Measurements from ENCODE around the gene SCLT1. TPM values are rescaled to one million over a fixed set of nuclear protein-coding genes. Genes with fewer than 3 reads are reported as not detected.

Gene SCLT1
- total RNA-seq, 2 donors from 2014 or later = 11.4 to 12.0 TPM

GRCh38 chr4:128957459-128957858, 135.9 kb downstream of the SCLT1 start:
- Mint-ChIP-seq H3K27ac (no peak overlapping the region), H3K36me3 (ENCODE audit: low read depth) (peaks cover 2% of the 10 kb centered on the region), H3K4me3 (no peak overlapping the region), H3K9me3 (no peaks in the 10 kb centered on the region), H3K27me3 (ENCODE audit: insufficient read depth) (no peaks in the 10 kb centered on the region), H3K4me1 (no peaks in the 10 kb centered on the region)
- no peak for TF ChIP-seq CTCF (conservative IDR thresholded peaks at IDR 0.05)
- H3K4me3 ChIP-seq (ENCODE audit: low read length) = no peak overlapping the region
- H3K4me1 ChIP-seq (ENCODE audit: control insufficient read depth, insufficient read depth, low read length) = no peaks in the 10 kb centered on the region
- no peak overlapping the region for H3K9ac ChIP-seq (ENCODE audit: extremely low read depth, low read length, poor library complexity, severe bottlenecking)
- no peaks in the 10 kb centered on the region for H3K9me3 ChIP-seq (ENCODE audit: control insufficient read depth, low read length)
- no peak for DNase-seq
- H3K36me3 ChIP-seq (ENCODE audit: control insufficient read depth, insufficient read depth, low read length) = no peaks in the 10 kb centered on the region
- H3K27me3 ChIP-seq (ENCODE audit: control insufficient read depth, insufficient read depth, low read length, poor library complexity, severe bottlenecking) = no peaks in the 10 kb centered on the region
- no peak overlapping the region for H3K27ac ChIP-seq (ENCODE audit: low read depth, low read length)

GRCh38 chr4:128955751-128956150, 137.6 kb downstream of the SCLT1 start:
- no peaks in the 10 kb centered on the region for H3K4me1 ChIP-seq (ENCODE audit: control insufficient read depth, insufficient read depth, low read length)
- no peaks in the 10 kb centered on the region for H3K36me3 ChIP-seq (ENCODE audit: control insufficient read depth, insufficient read depth, low read length)
- DNase-seq = no peak
- H3K27ac ChIP-seq (ENCODE audit: low read depth, low read length) = no peak overlapping the region
- Mint-ChIP-seq H3K27ac (no peak overlapping the region), H3K36me3 (ENCODE audit: low read depth) (peaks cover 2% of the 10 kb centered on the region), H3K4me3 (no peak overlapping the region), H3K27me3 (ENCODE audit: insufficient read depth) (no peaks in the 10 kb centered on the region), H3K4me1 (no peaks in the 10 kb centered on the region), H3K9me3 (no peaks in the 10 kb centered on the region)
- no peak overlapping the region for H3K4me3 ChIP-seq (ENCODE audit: low read length)
- H3K27me3 ChIP-seq (ENCODE audit: control insufficient read depth, insufficient read depth, low read length, poor library complexity, severe bottlenecking) = no peaks in the 10 kb centered on the region
- no peaks in the 10 kb centered on the region for H3K9me3 ChIP-seq (ENCODE audit: control insufficient read depth, low read length)
- no peak overlapping the region for H3K9ac ChIP-seq (ENCODE audit: extremely low read depth, low read length, poor library complexity, severe bottlenecking)
- 83 to 97% methylated on average over 1 to 2 of the region's 2 CpGs for WGBS, 2 experiments (ENCODE audit: insufficient coverage in 1 of 2, insufficient read length in 1 of 2)
- no peak for TF ChIP-seq CTCF (conservative IDR thresholded peaks at IDR 0.05)

GRCh38 chr4:128954941-128955340, 138.4 kb downstream of the SCLT1 start:
- Mint-ChIP-seq H3K4me1 (no peaks in the 10 kb centered on the region), H3K4me3 (no peak overlapping the region), H3K27ac (no peak overlapping the region), H3K36me3 (ENCODE audit: low read depth) (peaks cover 4% of the 10 kb centered on the region), H3K27me3 (ENCODE audit: insufficient read depth) (no peaks in the 10 kb centered on the region), H3K9me3 (no peaks in the 10 kb centered on the region)
- no peaks in the 10 kb centered on the region for H3K36me3 ChIP-seq (ENCODE audit: control insufficient read depth, insufficient read depth, low read length)
- no peak overlapping the region for H3K4me3 ChIP-seq (ENCODE audit: low read length)
- no peak overlapping the region for H3K27ac ChIP-seq (ENCODE audit: low read depth, low read length)
- no peak for DNase-seq
- 92 to 100% methylated on average over 2 of the region's 2 CpGs for WGBS, 2 experiments (ENCODE audit: insufficient coverage in 1 of 2, insufficient read length in 1 of 2)
- no peaks in the 10 kb centered on the region for H3K4me1 ChIP-seq (ENCODE audit: control insufficient read depth, insufficient read depth, low read length)
- H3K27me3 ChIP-seq (ENCODE audit: control insufficient read depth, insufficient read depth, low read length, poor library complexity, severe bottlenecking) = no peaks in the 10 kb centered on the region
- no peaks in the 10 kb centered on the region for H3K9me3 ChIP-seq (ENCODE audit: control insufficient read depth, low read length)
- no peak overlapping the region for H3K9ac ChIP-seq (ENCODE audit: extremely low read depth, low read length, poor library complexity, severe bottlenecking)
- no peak for TF ChIP-seq CTCF (conservative IDR thresholded peaks at IDR 0.05)

Data from endodermal cell (in vitro differentiated cells).